ENCODE data around the gene WNK3.

Gene WNK3

GRCh38 chrX:54193085-54193821, 164.6 kb downstream of the WNK3 start:
- H3K27ac ChIP-seq (ENCODE audit: low read length), result no peak overlapping the region
- H3K36me3 ChIP-seq (ENCODE audit: control insufficient read depth, insufficient read depth, low read length), result no peaks in the 10 kb centered on the region
- DNase-seq (ENCODE audit: low read depth, low spot score), result no peak
- no CpG with 5 or more reads among the region's 4 CpGs for WGBS (ENCODE audit: insufficient coverage, insufficient read length)
- H3K4me1 ChIP-seq (ENCODE audit: control insufficient read depth, insufficient read depth, low read length), result no peaks in the 10 kb centered on the region
- no peaks in the 10 kb centered on the region for H3K9me3 ChIP-seq (ENCODE audit: control insufficient read depth, insufficient read depth, low read length)
- no peak overlapping the region for H3K4me3 ChIP-seq (ENCODE audit: low read length)
- H3K27me3 ChIP-seq (ENCODE audit: control insufficient read depth, insufficient read depth, low read length), result no peaks in the 10 kb centered on the region

GRCh38 chrX:54184474-54184873, 173.4 kb downstream of the WNK3 start:
- Histone ChIP-seq H3K27ac (ENCODE audit: low read length) (no peak overlapping the region), H3K27me3 (ENCODE audit: control insufficient read depth, insufficient read depth, low read length) (no peaks in the 10 kb centered on the region), H3K4me3 (ENCODE audit: low read length) (no peak overlapping the region), H3K9me3 (ENCODE audit: control insufficient read depth, insufficient read depth, low read length) (no peaks in the 10 kb centered on the region), H3K36me3 (ENCODE audit: control insufficient read depth, insufficient read depth, low read length) (no peaks in the 10 kb centered on the region), H3K4me1 (ENCODE audit: control insufficient read depth, insufficient read depth, low read length) (no peaks in the 10 kb centered on the region)
- WGBS (ENCODE audit: insufficient coverage, insufficient read length), result no CpG with 5 or more reads among the region's 2 CpGs
- DNase-seq (ENCODE audit: low read depth, low spot score), result no peak

DNA sequence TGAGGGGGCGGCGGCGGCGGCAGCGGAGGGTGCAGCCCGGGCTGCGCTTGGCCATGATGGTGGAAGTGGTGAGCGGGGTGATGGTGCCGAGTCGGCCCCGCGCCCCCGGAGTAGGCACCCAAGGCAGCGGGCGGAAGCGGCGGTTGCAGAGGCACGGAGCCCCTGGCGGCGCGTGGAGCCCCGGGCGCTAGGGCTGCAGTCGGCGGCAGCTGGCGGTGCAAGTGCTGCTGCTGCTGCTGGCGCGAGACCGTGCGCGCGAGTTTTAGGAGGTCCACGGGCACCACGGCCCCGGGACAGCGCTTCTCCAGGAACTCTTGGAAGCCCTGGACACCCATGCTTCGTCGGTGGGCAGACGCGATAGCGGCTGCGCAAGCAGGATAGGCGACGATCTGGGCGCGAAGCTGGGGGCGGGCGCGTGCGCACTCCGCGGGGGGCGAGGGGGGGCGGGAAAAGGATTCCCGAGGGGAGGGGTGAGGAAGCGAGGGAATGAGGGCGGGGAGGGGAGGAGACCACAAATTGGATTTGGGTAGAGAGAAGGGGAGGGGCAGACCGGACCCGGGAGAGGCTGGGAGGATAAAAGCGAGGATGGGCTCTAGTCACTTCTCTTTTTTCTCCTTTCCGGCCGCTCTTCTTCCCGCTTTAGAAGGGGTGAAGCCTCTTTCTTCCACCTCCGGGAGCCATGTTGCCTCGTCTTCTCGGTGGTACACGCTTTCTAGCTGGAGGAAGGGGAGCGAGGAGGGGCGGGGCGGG, 174.8 kb downstream of the WNK3 start, which contains the start of gene FAM120C:
TSS of gene FAM120C (minus strand) at position 391 of the 750 bp plus-strand sequence. CDS start at position 335, 56 bp downstream.
- H3K27ac ChIP-seq (ENCODE audit: low read length), result no peak within 1 kb of the TSS
- WGBS (ENCODE audit: insufficient coverage, insufficient read length), result no CpG with 5 or more reads among the region's 70 CpGs
- H3K9me3 ChIP-seq (ENCODE audit: control insufficient read depth, insufficient read depth, low read length), result no peaks in the 10 kb centered on the region
- peak; percentile 16 for DNase-seq (ENCODE audit: low read depth, low spot score)
- peak within 1 kb of the TSS; percentile 99 for H3K4me3 ChIP-seq (ENCODE audit: low read length)
- no peaks in the 10 kb centered on the region for H3K4me1 ChIP-seq (ENCODE audit: control insufficient read depth, insufficient read depth, low read length)
- no peaks in the 10 kb centered on the region for H3K27me3 ChIP-seq (ENCODE audit: control insufficient read depth, insufficient read depth, low read length)
- no peaks in the 10 kb centered on the region for H3K36me3 ChIP-seq (ENCODE audit: control insufficient read depth, insufficient read depth, low read length)

DNA sequence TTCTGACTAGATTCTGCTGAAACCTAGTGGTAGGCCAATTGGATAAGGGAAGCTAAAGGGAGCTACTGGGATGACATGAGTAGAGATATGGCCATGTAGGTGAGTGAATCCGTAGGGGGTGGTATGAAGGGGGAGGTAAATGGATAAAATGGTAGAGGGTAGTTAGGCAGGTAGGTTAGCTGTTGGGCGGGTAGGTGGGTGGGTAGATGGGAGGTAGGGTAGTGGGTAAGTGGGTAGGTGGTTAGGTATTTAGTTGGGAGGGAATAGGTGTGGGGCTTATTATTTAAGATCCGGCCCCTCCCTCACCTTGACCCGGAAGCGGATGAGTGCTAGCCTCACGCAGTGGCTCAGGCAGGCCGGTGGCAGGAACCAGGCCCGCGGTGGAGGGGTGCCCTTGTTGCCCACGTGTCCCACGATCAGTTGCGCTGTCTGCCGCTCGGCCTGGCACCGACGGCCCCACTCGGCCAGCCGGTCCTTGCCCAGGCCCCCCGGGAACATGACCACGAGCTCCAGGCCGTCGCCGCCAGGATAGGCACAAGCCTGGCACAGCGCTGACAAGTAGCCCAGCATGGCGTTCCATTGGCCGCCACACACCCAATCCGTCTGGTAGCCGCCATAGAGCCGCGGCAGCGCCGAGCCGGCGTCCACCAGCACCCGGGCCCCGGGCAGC, 175.5 kb downstream of the WNK3 start:
- no peak for DNase-seq (ENCODE audit: low read depth, low spot score)
- WGBS (ENCODE audit: insufficient coverage, insufficient read length), result 100% methylated on average over 2 of the region's 36 CpGs

GRCh38 chrX:54181202-54181953, 176.5 kb downstream of the WNK3 start:
- Histone ChIP-seq H3K4me1 (ENCODE audit: control insufficient read depth, insufficient read depth, low read length) (no peaks in the 10 kb centered on the region), H3K4me3 (ENCODE audit: low read length) (no peak overlapping the region), H3K27me3 (ENCODE audit: control insufficient read depth, insufficient read depth, low read length) (no peaks in the 10 kb centered on the region), H3K36me3 (ENCODE audit: control insufficient read depth, insufficient read depth, low read length) (no peaks in the 10 kb centered on the region), H3K27ac (ENCODE audit: low read length) (no peak overlapping the region), H3K9me3 (ENCODE audit: control insufficient read depth, insufficient read depth, low read length) (no peaks in the 10 kb centered on the region)
- DNase-seq (ENCODE audit: low read depth, low spot score), result no peak
- no CpG with 5 or more reads among the region's 4 CpGs for WGBS (ENCODE audit: insufficient coverage, insufficient read length)

More for the DNA sequence above, 175.5 kb downstream of the WNK3 start:
- H3K4me3 ChIP-seq (ENCODE audit: low read length), result peak overlapping the region; percentile 99; the same call in 1 of the 2 replicates
- no peaks in the 10 kb centered on the region for H3K36me3 ChIP-seq (ENCODE audit: control insufficient read depth, insufficient read depth, low read length)
- H3K4me1 ChIP-seq (ENCODE audit: control insufficient read depth, insufficient read depth, low read length), result no peaks in the 10 kb centered on the region
- no peak overlapping the region for H3K27ac ChIP-seq (ENCODE audit: low read length)
- no peaks in the 10 kb centered on the region for H3K9me3 ChIP-seq (ENCODE audit: control insufficient read depth, insufficient read depth, low read length)
- H3K27me3 ChIP-seq (ENCODE audit: control insufficient read depth, insufficient read depth, low read length), result no peaks in the 10 kb centered on the region

DNA sequence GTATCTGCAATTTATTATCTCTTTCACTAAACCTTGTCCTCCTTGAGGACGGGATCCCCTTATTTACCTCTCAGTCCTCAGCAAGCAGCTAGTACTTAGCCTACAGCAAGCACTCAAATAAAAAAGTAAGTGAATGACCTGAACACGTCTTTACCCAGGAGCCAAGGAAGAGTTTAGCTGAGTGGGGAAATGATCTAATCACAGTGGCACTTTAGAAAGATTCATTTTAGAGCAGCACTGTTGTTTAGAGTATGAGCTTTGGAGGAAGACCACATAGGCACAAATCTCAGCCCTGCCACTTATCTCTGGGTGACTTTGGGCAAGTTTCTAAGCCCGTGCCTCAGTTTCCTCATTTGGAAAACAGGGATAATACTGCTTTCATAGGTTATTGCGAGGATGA, 177.4 kb downstream of the WNK3 start:
- no CpG with 5 or more reads among the region's 4 CpGs for WGBS (ENCODE audit: insufficient coverage, insufficient read length)
- Histone ChIP-seq H3K4me3 (ENCODE audit: low read length) (no peak overlapping the region), H3K27me3 (ENCODE audit: control insufficient read depth, insufficient read depth, low read length) (no peaks in the 10 kb centered on the region), H3K4me1 (ENCODE audit: control insufficient read depth, insufficient read depth, low read length) (no peaks in the 10 kb centered on the region), H3K36me3 (ENCODE audit: control insufficient read depth, insufficient read depth, low read length) (no peaks in the 10 kb centered on the region), H3K27ac (ENCODE audit: low read length) (no peak overlapping the region), H3K9me3 (ENCODE audit: control insufficient read depth, insufficient read depth, low read length) (no peaks in the 10 kb centered on the region)
- no peak for DNase-seq (ENCODE audit: low read depth, low spot score)

- Histone ChIP-seq H3K9me3 (ENCODE audit: control insufficient read depth, insufficient read depth, low read length) (no peaks in the 10 kb centered on the region), H3K36me3 (ENCODE audit: control insufficient read depth, insufficient read depth, low read length) (no peaks in the 10 kb centered on the region), H3K4me1 (ENCODE audit: control insufficient read depth, insufficient read depth, low read length) (no peaks in the 10 kb centered on the region), H3K27me3 (ENCODE audit: control insufficient read depth, insufficient read depth, low read length) (no peaks in the 10 kb centered on the region), H3K4me3 (ENCODE audit: low read length) (no peak overlapping the region), H3K27ac (ENCODE audit: low read length) (no peak overlapping the region)
- 100% methylated on average over 1 of the region's 5 CpGs for WGBS (ENCODE audit: insufficient coverage, insufficient read length)
- DNase-seq (ENCODE audit: low read depth, low spot score), result no peak
Measured at GRCh38 chrX:54178100-54178940, 179.5 kb downstream of the WNK3 start.

DNA sequence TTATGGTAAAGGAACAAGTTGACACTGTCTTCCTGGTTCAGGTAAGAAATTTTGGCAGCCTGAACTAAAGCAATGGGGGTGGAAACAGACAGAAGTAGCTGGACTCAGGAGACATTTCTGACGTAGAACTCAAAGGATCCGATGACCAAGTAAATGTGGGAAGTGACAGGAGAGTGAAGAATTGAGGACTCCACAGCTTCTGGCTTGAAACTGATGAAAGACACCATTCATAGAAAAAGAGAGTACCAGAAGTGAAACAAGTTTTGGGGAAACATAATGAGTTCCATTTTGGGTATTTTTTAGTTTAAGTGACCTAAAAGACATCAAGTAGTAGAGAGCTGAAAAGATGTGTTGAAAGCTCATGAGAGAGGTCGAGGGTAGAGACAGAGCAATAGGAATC, 180.5 kb downstream of the WNK3 start:
- H3K36me3 ChIP-seq (ENCODE audit: control insufficient read depth, insufficient read depth, low read length), result no peaks in the 10 kb centered on the region
- no CpG with 5 or more reads among the region's 3 CpGs for WGBS (ENCODE audit: insufficient coverage, insufficient read length)
- no peak for DNase-seq (ENCODE audit: low read depth, low spot score)

DNA sequence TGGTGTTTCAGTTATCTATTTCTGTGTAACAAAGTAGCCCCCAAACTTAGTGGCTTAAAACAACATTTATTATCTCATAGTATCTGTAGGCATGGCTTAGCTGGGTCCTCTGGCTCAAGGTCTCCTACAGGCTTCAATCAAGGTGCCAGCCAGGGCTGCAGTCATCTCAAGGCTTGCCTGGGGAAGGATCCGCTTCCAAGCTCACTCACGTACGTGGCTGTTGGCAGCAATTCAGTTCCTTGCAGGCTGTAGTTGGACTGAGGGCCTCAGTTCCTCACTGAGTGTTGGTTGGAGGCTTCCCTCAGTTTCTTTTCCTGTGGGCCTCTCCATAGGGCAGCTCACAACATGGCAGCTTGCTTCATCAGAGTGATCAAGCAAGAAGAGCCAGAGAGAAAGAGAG, 184.1 kb downstream of the WNK3 start:
- DNase-seq (ENCODE audit: low read depth, low spot score), result no peak
- H3K4me1 ChIP-seq (ENCODE audit: control insufficient read depth, insufficient read depth, low read length), result no peaks in the 10 kb centered on the region
- no peak overlapping the region for H3K27ac ChIP-seq (ENCODE audit: low read length)
- no peaks in the 10 kb centered on the region for H3K9me3 ChIP-seq (ENCODE audit: control insufficient read depth, insufficient read depth, low read length)
- H3K4me3 ChIP-seq (ENCODE audit: low read length), result no peak overlapping the region
- H3K36me3 ChIP-seq (ENCODE audit: control insufficient read depth, insufficient read depth, low read length), result no peaks in the 10 kb centered on the region
- WGBS (ENCODE audit: insufficient coverage, insufficient read length), result no CpG with 5 or more reads among the region's 3 CpGs
- H3K27me3 ChIP-seq (ENCODE audit: control insufficient read depth, insufficient read depth, low read length), result no peaks in the 10 kb centered on the region

More for the DNA sequence above, 180.5 kb downstream of the WNK3 start:
- no peaks in the 10 kb centered on the region for H3K4me1 ChIP-seq (ENCODE audit: control insufficient read depth, insufficient read depth, low read length)
- H3K9me3 ChIP-seq (ENCODE audit: control insufficient read depth, insufficient read depth, low read length), result no peaks in the 10 kb centered on the region
- no peak overlapping the region for H3K4me3 ChIP-seq (ENCODE audit: low read length)
- no peaks in the 10 kb centered on the region for H3K27me3 ChIP-seq (ENCODE audit: control insufficient read depth, insufficient read depth, low read length)
- H3K27ac ChIP-seq (ENCODE audit: low read length), result no peak overlapping the region
